Neural cell (in vitro differentiated cells): ENCODE results near the gene TMEM30A. TPM values are rescaled to one million over a fixed set of nuclear protein-coding genes. Genes with fewer than 3 reads are reported as not detected.

Experiments
- H2AFZ ChIP-seq: fragments of 200-600, 300-800 bp; sonication (generic), shearing (Covaris generic); 2 replicates; pipeline ENCODE4 v1.6.0; 2014; ENCODE audit warnings: low read depth, mild to moderate bottlenecking, antibody characterized with exemption, low read length, moderate library complexity
- H3F3A ChIP-seq: fragments of 200-600 bp; shearing (Covaris generic); 2 replicates; pipeline ENCODE4 v1.6.1; 2016; ENCODE audit warnings: mild to moderate bottlenecking, moderate library complexity, mixed read lengths, antibody characterized with exemption, low read length; ENCODE audit not compliant: insufficient read depth, poor library complexity, severe bottlenecking
- H3K27ac ChIP-seq: fragments of 200-600, 300-800 bp; sonication (generic), shearing (Covaris generic); 2 replicates; pipeline ENCODE4 v1.5.1; 2014; ENCODE audit warnings: mild to moderate bottlenecking, low read length, moderate library complexity
- H3K27me3 ChIP-seq: fragments of 300-800, 200-600 bp; sonication (generic), shearing (Covaris generic); 2 replicates; pipeline ENCODE4 v1.6.0; 2014; ENCODE audit warnings: mild to moderate bottlenecking, low read depth, low read length, moderate library complexity; ENCODE audit not compliant: insufficient read depth
- H3K36me3 ChIP-seq: fragments of 300-800, 200-600 bp; sonication (generic), shearing (Covaris generic); 2 replicates; pipeline ENCODE4 v1.5.1; 2014; ENCODE audit warnings: mild to moderate bottlenecking, antibody characterized with exemption, low read length, moderate library complexity; ENCODE audit not compliant: insufficient read depth
- H3K4me2 ChIP-seq: fragments of 300-800, 200-600 bp; sonication (generic), shearing (Covaris generic); 2 replicates; pipeline ENCODE4 v1.6.0; 2014; ENCODE audit warnings: mild to moderate bottlenecking, low read length
- H3K4me3 ChIP-seq: fragments of 300-800, 200-600 bp; sonication (generic), shearing (Covaris generic); 2 replicates; pipeline ENCODE4 v1.5.1; 2014; ENCODE audit warnings: mild to moderate bottlenecking, low read length, moderate library complexity
- H3K79me2 ChIP-seq: fragments of 200-600 bp; shearing (Covaris generic); replicated peaks from 2 replicates; pipeline ENCODE4 v1.6.0; 2014; ENCODE audit warnings: mild to moderate bottlenecking, low read length, moderate library complexity; ENCODE audit not compliant: insufficient read depth
- H3K9ac ChIP-seq: fragments of 300-800, 200-600 bp; sonication (generic), shearing (Covaris generic); 2 replicates; pipeline ENCODE4 v1.6.1; 2016; ENCODE audit warnings: mild to moderate bottlenecking, low read length, mixed read lengths
- H3K9me2 ChIP-seq: fragments of 200-600 bp; shearing (Covaris generic); 2 replicates; pipeline ENCODE4 v1.6.1; 2016; ENCODE audit warnings: mild to moderate bottlenecking, low read length, mixed read lengths; ENCODE audit not compliant: insufficient read depth
- H3K9me3 ChIP-seq: fragments of 200-600, 300-800 bp; sonication (generic), shearing (Covaris generic); 2 replicates; pipeline ENCODE4 v1.6.1; 2016; ENCODE audit warnings: mild to moderate bottlenecking, mixed run types, low read length, moderate library complexity, mixed read lengths
- H4K20me1 ChIP-seq: fragments of 200-600 bp; shearing (Covaris generic); 2 replicates; pipeline ENCODE4 v1.6.1; 2016; ENCODE audit warnings: mild to moderate bottlenecking, mixed run types; ENCODE audit not compliant: insufficient read depth
- CTCF ChIP-seq: fragments of 450-650 bp; IDR thresholded peaks from 2 replicates; pipeline ENCODE4 v1.5.1; 2014; ENCODE audit warnings: antibody characterized with exemption, mild to moderate bottlenecking, moderate library complexity; ENCODE audit not compliant: poor library complexity, severe bottlenecking
- EP300 ChIP-seq: fragments of 450-650 bp; conservative IDR thresholded peaks from 2 replicates; pipeline ENCODE4 v1.6.1; 2014; ENCODE audit warnings: antibody characterized with exemption, mild to moderate bottlenecking, moderate library complexity; ENCODE audit not compliant: poor library complexity, severe bottlenecking
- EZH2 ChIP-seq: fragments of 200-600, 300-800 bp; shearing (Covaris generic), sonication (generic); IDR thresholded peaks from 2 replicates; pipeline ENCODE4 v1.6.1; 2014; ENCODE audit warnings: antibody characterized with exemption, low read length, borderline replicate concordance, mild to moderate bottlenecking; ENCODE audit not compliant: insufficient read depth, poor library complexity, severe bottlenecking
- MXI1 ChIP-seq: fragments of 450-650 bp; conservative IDR thresholded peaks from 2 replicates; pipeline ENCODE4 v1.6.1; 2014; ENCODE audit warnings: antibody characterized with exemption, mild to moderate bottlenecking; ENCODE audit not compliant: poor library complexity, severe bottlenecking
- POLR2AphosphoS5 ChIP-seq: IDR thresholded peaks from 2 replicates; pipeline ENCODE4 v1.6.1; 2012
- RAD21 ChIP-seq: fragments of 450-650 bp; conservative IDR thresholded peaks from 2 replicates; pipeline ENCODE4 v1.6.1; 2014; ENCODE audit warnings: antibody characterized with exemption, mild to moderate bottlenecking, moderate library complexity
- REST ChIP-seq: IDR thresholded peaks from 2 replicates; pipeline ENCODE4 v1.6.1; 2012; ENCODE audit warnings: borderline replicate concordance
- SMC3 ChIP-seq: fragments of 450-650 bp; conservative IDR thresholded peaks from 2 replicates; pipeline ENCODE4 v1.6.1; 2014; ENCODE audit warnings: antibody characterized with exemption, mild to moderate bottlenecking, moderate library complexity; ENCODE audit not compliant: poor library complexity
- TAF1 ChIP-seq: IDR thresholded peaks from 2 replicates; pipeline ENCODE4 v1.6.1; 2012; ENCODE audit warnings: low read depth
- polyA plus RNA-seq: library from polyadenylated mRNA; depleted of rRNA; stranded (reverse); fragments of >200 nt; gene quantifications from 2 replicates; pipeline ENCODE4 v1.2.3, GENCODE V29; 2014

TMEM30A gene
- polyA plus RNA-seq, 1 donor from 2014 or later: 110 TPM

GRCh38 chr6:75261299-75261698 is 23.3 kb downstream of the TMEM30A start:
- peaks cover 8% of the 10 kb centered on the region for H3K79me2 ChIP-seq
- no peak overlapping the region for H3K4me2 ChIP-seq
- H3K27ac ChIP-seq: no peak overlapping the region
- no peak overlapping the region for H3K9ac ChIP-seq
- no peaks in the 10 kb centered on the region for H3F3A ChIP-seq
- no peak overlapping the region for H3K4me3 ChIP-seq
- no peaks in the 10 kb centered on the region for H4K20me1 ChIP-seq
- no peak for TF ChIP-seq RAD21
- no peaks in the 10 kb centered on the region for H3K9me2 ChIP-seq
- peaks cover 18% of the 10 kb centered on the region for H3K36me3 ChIP-seq
- H3K27me3 ChIP-seq: no peaks in the 10 kb centered on the region
- no peak overlapping the region for H2AFZ ChIP-seq
- H3K9me3 ChIP-seq: no peaks in the 10 kb centered on the region

GRCh38 chr6:75257343-75258087 is 27.1 kb downstream of the TMEM30A start:
- no peaks in the 10 kb centered on the region for H3F3A ChIP-seq
- no peak overlapping the region for H3K4me3 ChIP-seq
- H3K4me2 ChIP-seq: no peak overlapping the region
- H3K27ac ChIP-seq: no peak overlapping the region
- H3K9me3 ChIP-seq: no peaks in the 10 kb centered on the region
- H2AFZ ChIP-seq: no peak overlapping the region
- no peaks in the 10 kb centered on the region for H3K27me3 ChIP-seq
- peaks cover 18% of the 10 kb centered on the region for H3K36me3 ChIP-seq
- no peaks in the 10 kb centered on the region for H3K79me2 ChIP-seq
- TF ChIP-seq EZH2 (no peak), SMC3 (no peak), EP300 (no peak), TAF1 (no peak)
- no peaks in the 10 kb centered on the region for H3K9me2 ChIP-seq
- no peaks in the 10 kb centered on the region for H4K20me1 ChIP-seq
- H3K9ac ChIP-seq: no peak overlapping the region

- H3K4me2 ChIP-seq: no peak overlapping the region
Observed at GRCh38 chr6:75250552-75250951, 34.0 kb downstream of the TMEM30A start.

More at GRCh38 chr6:75250552-75250951, 34.0 kb downstream of the TMEM30A start:
- no peaks in the 10 kb centered on the region for H3K36me3 ChIP-seq
- no peaks in the 10 kb centered on the region for H3K9me3 ChIP-seq
- no peaks in the 10 kb centered on the region for H3K27me3 ChIP-seq
- TF ChIP-seq POLR2AphosphoS5 (no peak), RAD21 (no peak), CTCF (no peak), EP300 (no peak), TAF1 (no peak), EZH2 (no peak), SMC3 (no peak), REST (no peak), MXI1 (no peak)
- no peak overlapping the region for H3K27ac ChIP-seq
- H3K4me3 ChIP-seq: no peak overlapping the region
- no peak overlapping the region for H3K9ac ChIP-seq
- H2AFZ ChIP-seq: no peak overlapping the region
- no peaks in the 10 kb centered on the region for H4K20me1 ChIP-seq
- H3K9me2 ChIP-seq: no peaks in the 10 kb centered on the region
- no peaks in the 10 kb centered on the region for H3F3A ChIP-seq
- no peaks in the 10 kb centered on the region for H3K79me2 ChIP-seq
